Fibroblast of villous mesenchyme (primary cell): ENCODE measurements around the gene CCDC12. TPM values are rescaled to one million over a fixed set of nuclear protein-coding genes. Genes with fewer than 3 reads are reported as not detected.

Experiments used
- DNase-seq: peaks from one replicate; pipeline ENCODE4 v3.0.0-alpha.2; 2010; ENCODE audit warnings: low read depth
- H3K4me3 ChIP-seq: 2 replicates; pipeline ENCODE4 v1.5.1; 2011; ENCODE audit warnings: low read depth, mild to moderate bottlenecking, low read length
- total RNA-seq: library from RNA; depleted of rRNA; stranded (reverse); fragments of >200 nt; gene quantifications from 2 replicates; pipeline ENCODE4 v1.2.3, GENCODE V29; 2012
- TF ChIP-seq, protein P1 (sequence below): IDR thresholded peaks from 2 replicates; pipeline ENCODE4 v1.5.1; 2012; ENCODE audit warnings: low read depth, mild to moderate bottlenecking, low read length; ENCODE audit not compliant: insufficient read depth

The CCDC12 gene
- total RNA-seq, 1 donor: 18.6 TPM

DNA sequence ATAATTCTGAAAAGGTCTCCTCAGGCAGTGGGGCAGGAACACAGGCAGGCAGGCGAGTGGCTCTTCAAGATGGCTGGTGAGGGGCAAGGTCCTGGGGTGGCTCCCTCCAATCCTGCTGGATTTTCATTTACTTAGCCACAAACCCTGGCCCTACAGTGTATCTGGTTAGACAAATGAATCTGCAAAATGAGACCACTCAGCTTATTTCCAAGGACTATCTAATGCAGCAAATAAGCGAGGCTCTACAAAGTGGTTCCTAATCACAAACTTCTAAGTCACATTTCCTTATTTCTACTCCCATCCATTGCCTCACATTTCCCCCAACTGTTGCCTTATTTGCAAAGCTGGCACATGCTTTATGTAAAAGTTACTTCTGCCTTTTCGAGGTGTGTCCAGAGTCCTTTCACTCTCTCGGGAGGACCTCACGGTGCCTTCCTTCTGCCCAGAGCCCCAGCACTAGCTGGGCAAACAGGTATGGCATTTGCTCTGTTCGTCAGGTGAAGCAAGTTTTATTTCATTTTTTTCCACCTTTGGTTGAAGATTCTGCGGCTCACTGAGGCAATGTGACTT is 40.5 kb downstream of the CCDC12 start:
- H3K4me3 ChIP-seq: no peak overlapping the region
- TF ChIP-seq, protein P1, sequence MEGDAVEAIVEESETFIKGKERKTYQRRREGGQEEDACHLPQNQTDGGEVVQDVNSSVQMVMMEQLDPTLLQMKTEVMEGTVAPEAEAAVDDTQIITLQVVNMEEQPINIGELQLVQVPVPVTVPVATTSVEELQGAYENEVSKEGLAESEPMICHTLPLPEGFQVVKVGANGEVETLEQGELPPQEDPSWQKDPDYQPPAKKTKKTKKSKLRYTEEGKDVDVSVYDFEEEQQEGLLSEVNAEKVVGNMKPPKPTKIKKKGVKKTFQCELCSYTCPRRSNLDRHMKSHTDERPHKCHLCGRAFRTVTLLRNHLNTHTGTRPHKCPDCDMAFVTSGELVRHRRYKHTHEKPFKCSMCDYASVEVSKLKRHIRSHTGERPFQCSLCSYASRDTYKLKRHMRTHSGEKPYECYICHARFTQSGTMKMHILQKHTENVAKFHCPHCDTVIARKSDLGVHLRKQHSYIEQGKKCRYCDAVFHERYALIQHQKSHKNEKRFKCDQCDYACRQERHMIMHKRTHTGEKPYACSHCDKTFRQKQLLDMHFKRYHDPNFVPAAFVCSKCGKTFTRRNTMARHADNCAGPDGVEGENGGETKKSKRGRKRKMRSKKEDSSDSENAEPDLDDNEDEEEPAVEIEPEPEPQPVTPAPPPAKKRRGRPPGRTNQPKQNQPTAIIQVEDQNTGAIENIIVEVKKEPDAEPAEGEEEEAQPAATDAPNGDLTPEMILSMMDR: no peak
- DNase-seq: no peak

GRCh38 chr3:46935168-46935858 is 41.2 kb downstream of the CCDC12 start:
- H3K4me3 ChIP-seq: no peak overlapping the region
- TF ChIP-seq, protein P1: peak; percentile 97
- peak; percentile 98 for DNase-seq

- peak; percentile 50 for DNase-seq
- TF ChIP-seq, protein P1: no peak
- H3K4me3 ChIP-seq: no peak overlapping the region
Observed at GRCh38 chr3:46934498-46935167, 41.9 kb downstream of the CCDC12 start.

DNA sequence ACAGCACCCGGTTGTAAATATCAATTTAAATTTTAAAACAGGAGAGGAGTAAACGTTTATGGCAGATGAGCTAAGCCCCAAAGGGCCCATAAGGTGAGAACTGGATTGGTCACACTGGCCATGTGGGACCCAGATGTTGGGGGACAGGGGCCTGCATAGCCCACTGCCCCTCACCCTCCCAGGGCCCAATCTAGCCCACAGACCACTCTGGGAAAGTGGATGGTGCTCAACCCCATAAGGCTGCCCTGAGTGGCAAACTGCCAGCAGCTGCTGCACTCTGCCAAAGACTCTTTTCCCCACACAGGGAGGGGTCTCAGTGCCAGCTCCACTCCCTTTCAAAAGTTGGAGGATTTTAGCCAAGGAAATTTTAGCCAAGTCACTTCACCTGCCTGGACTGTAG is 42.5 kb downstream of the CCDC12 start:
- H3K4me3 ChIP-seq: no peak overlapping the region
- TF ChIP-seq, protein P1: no peak
- no peak for DNase-seq

GRCh38 chr3:46933261-46933660 is 43.3 kb downstream of the CCDC12 start:
- TF ChIP-seq, protein P1: no peak
- no peak for DNase-seq

GRCh38 chr3:46932455-46933225 is 43.9 kb downstream of the CCDC12 start:
- H3K4me3 ChIP-seq: no peak overlapping the region
- no peak for DNase-seq
- TF ChIP-seq, protein P1: peak; percentile 11

More at GRCh38 chr3:46933261-46933660, 43.3 kb downstream of the CCDC12 start:
- no peak overlapping the region for H3K4me3 ChIP-seq
